Measurements from ENCODE around the gene VPS54.
"Not testable (repeated sequence)": the region's sequence is repeated elsewhere in the genome, so short reads cannot be mapped to it uniquely, and the experiment has no call there.

Gene VPS54

DNA sequence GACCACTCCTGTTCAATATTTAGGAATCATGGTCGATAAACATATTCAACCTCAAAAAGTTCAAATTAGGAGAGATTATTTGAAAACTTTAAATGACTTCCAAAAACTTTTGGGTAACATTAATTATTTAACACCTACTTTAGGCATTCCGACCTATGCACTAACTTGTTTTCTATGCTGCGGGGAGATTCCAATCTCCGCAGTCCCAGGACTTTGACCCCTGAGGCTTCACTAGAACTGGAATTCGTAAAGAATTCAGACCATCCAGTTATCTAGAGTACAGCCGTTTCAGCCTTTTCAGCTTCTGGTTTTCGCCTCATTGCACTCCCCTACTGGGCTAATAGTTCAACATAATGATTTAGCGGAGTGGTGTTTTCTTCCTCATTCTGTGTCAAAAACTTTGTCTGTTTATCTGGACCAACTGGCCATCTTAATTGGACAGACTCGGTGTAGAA, 26.1 kb downstream of the VPS54 start:
- not testable (repeated sequence) for DNase-seq

DNA sequence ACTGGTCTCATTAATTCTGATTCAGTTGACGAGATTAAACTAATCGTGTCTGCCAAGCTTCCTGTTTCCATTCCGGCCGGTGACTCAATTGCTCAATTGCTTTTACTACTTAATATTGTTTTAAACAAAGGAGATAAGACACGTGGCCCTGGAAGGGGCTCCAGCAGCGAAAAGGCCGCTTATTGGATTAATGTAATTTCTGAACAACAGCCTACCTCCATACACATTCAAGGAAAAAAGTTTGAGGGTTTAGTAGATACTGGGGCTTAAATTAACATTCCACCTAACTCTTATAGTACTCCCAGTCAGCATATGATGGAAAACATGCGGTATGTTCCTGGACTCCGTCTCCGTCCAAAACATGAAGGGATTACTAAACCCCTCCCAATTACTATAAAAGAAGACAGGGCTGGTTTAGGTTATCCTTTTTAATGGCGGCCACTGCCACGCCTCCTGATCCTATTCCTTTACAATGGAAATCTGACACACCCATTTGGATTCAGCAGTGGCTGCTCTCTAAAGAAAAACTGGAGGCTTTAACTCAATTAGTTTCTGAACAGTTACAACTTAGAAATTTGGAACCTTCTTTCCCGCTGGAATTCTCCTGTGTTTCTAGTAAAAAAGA, 27.1 kb downstream of the VPS54 start:
- no peak for DNase-seq

DNA sequence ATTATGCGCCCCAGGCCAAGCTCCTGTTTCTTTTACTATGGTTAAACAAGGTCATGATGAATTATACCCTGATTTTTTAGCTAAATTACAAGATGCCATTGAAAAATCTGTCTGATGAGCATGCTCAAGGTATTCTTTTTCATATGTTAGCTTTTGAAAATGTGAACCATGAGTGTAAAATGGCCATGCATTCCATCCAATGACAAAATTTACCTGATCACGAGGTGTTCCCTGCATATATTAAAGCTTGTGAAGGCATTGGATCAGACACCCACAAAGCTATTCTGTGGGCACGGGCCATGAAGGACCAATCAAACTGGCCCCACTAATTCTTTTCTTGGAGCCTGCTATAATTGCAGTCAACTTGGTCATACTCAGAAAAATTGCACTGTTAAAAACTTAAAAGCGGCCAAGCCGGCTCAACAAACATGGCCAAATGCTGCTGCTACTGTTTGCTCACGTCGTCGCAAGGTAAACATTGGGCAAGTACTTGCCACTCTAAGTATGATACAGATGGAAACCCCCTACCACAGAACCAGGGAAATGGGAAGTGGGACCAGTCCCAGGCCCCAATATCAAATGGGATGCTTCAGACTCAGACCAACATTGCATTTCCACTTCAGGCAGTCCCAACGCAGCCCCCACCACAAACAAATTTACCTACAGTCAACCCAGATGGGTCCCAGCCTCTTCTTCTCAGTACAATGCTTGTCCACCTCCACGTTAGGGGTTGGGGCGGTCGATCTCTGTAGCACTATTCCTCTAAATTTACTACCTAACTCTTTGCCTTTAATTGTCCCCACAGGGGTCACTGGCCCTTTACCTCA, 27.8 kb downstream of the VPS54 start:
- not testable (repeated sequence) for DNase-seq

- DNase-seq, result no peak
These were observed 29.2 kb downstream of the VPS54 start for GRCh38 chr2:63990072-63990471.

GRCh38 chr2:63988842-63989436, 30.3 kb downstream of the VPS54 start:
- not testable (repeated sequence) for DNase-seq

DNA sequence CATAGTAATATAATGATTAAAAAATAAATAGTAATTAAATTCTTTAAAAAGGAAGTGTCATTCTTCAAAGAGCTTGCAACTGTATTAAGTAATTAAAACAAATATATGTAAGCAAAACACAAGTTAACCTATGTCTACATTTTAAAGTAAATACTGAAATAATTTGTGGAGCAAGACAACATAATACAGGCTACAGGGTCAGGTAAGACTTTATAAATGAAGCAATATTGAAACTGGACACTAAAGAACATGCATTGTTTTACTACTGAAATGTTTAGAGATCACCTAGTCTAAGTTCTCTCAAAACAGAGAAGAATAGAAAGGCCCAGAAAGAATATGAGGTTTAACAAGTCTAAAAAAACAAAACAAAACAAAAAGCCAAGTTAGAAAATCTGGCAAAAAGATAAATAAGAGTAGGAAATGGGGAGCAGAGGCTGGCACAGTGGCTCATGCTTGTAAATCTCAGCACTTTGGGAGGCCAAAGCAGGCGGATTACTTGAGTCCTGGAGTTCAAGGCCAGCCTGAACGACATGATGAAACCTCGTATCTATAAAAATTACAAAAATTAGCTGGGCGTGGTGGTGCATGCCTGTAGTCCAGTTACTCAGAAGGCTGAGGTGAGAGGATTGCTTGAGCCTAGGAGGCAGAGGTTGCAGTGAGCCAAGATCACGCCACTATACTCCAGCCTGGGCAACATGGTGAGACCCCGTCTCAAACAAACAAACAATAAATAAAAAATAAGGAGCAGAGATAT, 34.4 kb downstream of the VPS54 start:
- DNase-seq, result no peak

- no peak for DNase-seq
These were observed 35.1 kb downstream of the VPS54 start for GRCh38 chr2:63983986-63984605.

GRCh38 chr2:63982335-63982734, 36.9 kb downstream of the VPS54 start:
- no peak for DNase-seq

GRCh38 chr2:63981702-63982103, 37.5 kb downstream of the VPS54 start:
- DNase-seq, result no peak

DNA sequence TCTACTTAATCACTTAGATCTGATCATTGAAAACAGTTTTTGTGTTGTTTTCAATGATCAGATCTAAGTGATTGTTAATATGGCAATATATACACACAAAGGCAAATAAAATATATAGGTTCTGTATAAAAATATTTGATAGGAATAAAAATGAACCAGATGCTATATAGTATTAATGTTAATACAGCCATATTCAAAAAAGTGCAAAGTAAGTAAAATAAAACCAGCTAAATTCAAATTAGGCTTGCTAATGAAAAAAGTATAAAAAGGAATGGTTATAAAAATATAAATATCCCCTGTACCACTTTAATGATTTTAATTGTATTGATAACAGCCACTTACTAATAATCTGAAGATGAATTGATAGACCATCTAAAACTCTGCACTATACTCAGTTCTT, 38.4 kb downstream of the VPS54 start:
- no peak for DNase-seq

GRCh38 chr2:63977904-63978303, 41.3 kb downstream of the VPS54 start:
- no peak for DNase-seq

DNA sequence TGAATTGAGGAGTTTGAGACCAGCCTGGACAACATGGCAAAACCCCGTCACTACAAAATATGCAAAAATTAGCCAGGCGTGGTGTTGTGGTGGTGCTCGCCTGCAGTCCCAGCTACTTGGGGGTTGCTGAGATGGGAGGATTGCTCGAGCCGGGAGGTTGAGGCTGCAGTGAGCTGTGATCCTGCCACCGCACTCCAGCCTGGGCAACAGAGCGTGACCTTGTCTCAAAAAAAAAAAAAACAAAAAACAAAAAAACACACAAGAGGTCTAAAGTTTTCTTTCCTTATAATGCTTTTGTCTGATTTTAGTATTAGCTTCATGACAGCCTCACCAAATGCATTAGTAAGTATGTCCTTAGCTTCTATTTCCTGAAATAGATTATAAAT, 43.1 kb downstream of the VPS54 start:
- DNase-seq, result no peak

DNA sequence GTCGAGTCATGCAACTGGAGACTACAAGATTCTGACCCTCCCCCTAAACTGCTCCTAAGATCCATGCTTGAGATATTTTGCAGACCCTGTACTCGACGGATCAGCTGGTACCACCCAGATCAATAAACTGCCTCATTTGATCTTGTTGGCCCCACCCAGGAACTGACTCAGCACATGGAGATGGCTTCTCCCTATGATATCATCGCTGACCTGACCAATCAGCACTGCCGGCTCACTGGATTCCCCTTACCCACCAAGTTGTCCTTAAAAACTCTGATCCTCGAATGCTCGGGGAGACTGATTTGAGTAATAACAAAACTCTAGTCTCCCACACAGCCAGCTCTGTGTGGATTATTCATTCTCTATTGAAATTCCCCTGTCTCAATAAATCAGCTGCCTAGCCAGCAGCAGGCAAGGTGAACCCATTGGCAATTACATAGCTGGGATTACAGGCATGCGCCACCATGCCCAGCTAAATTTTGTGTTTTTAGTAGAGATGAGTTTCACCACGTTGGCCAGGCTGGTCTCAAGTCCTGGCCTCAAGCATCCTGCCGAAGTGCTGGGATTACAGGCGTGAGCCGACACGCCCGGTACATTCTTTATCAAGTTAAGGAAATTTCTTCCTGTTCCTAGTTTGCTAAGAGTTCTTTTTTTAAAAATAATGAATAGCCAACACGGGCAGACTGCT, 43.6 kb downstream of the VPS54 start:
- no peak for DNase-seq

- not testable (repeated sequence) for DNase-seq
These were observed 44.2 kb downstream of the VPS54 start for GRCh38 chr2:63975036-63975435.

GRCh38 chr2:63962186-63962585, 57.0 kb downstream of the VPS54 start:
- DNase-seq, result no peak

GRCh38 chr2:63950414-63950813, 68.8 kb downstream of the VPS54 start:
- DNase-seq, result no peak

DNA sequence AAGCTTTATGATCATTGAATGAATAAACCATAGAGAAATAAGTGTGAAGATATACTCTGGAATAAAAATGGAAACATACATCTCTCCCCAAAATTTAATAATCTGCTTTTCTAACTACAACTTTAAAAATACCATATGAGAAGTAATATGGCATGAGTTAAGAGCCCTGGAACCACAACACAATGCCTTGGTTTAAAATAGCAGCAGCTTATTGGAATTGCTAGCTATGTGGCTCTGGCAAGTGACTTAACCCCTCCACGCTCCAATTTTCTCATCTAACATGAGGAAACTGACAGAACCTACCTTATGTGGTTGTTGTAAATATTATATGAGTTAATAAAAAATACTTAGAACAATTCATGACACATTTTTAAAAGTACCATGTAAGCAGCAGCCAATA, 76.4 kb downstream of the VPS54 start:
- no peak for DNase-seq

GRCh38 chr2:63932104-63932503, 87.1 kb downstream of the VPS54 start:
- not testable (repeated sequence) for DNase-seq

- no peak for DNase-seq
These were observed 92.4 kb downstream of the VPS54 start for GRCh38 chr2:63926815-63927214.

GRCh38 chr2:63914311-63914710, 104.9 kb downstream of the VPS54 start:
- DNase-seq, result no peak

DNA sequence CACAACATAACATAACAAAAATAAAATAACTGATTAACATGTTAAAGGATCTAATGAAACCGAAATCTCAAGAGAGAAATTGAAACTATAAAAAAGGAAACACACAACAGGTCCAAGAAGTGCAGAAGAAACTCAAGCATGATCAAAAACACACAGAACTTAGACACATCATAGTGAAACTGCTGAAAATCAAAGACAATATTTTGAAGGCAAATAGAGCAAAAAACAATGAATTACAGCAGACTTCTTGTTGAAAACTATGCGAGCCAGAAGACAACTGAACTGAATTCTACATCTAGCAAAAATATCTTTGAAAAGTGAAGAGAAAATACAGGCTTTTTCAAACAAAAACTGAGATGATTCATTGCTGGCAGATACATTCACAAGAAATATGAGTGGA, 116.2 kb downstream of the VPS54 start:
- DNase-seq, result no peak

- no peak for DNase-seq
These were observed 117.1 kb downstream of the VPS54 start for GRCh38 chr2:63902149-63902548.
